Stimulated activated CD8-positive, alpha-beta memory T cell treated with anti-CD3 and anti-CD28 coated beads, Interleukin-15, amount 100 ng/mL, for 4 hours (primary cell): Measurements from ENCODE around the gene KIF16B.
"Not testable (repeated sequence)": the region's sequence is repeated elsewhere in the genome, so short reads cannot be mapped to it uniquely, and the experiment has no call there.

Experiments
- DNase-seq, 2 donors: peaks; one replicate each; pipeline ENCODE4 v3.0.0-alpha.2; 2020; ENCODE audit warnings: low read depth in 2 of 2

The KIF16B gene

DNA sequence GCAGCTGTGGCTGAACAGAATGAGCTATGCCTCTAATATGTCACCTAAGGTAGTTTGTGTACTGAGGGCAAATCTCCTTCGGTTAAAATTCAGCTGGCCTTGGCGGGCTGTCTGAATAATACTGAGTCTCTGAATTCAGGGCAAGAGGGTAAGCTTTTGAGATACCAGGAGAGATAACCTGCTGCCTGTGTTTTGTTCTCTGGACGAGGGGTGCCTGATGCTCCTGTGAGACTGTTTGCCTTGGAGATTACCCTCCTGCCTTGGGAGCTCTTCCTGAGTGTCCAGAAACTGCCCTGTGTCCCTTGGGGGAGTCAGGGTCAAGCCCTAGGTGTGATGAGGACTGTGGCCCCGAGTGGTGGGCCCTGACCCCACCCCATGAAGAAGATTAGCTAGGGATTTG is 282.9 kb downstream of the KIF16B start:
- DNase-seq, result no peak

DNA sequence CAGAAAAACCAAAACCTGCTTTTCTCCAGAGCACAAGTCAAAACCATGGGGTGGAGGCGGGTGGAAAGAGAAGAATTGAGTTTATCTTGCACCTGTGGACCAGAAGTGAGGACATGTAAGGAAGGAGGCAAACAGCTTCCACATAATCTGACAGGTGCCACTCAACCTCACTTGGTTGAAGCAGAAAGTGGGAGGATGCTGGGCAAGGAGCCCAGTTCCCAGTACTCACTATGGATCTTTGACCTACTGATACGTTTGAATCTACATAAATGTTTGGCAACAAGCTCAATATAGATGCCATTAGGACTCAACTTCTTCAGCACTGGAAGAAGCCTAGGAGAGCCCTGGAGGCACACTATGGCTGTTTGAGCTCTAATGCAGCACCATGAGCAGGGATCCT is 285.5 kb downstream of the KIF16B start:
- no peak for DNase-seq

DNA sequence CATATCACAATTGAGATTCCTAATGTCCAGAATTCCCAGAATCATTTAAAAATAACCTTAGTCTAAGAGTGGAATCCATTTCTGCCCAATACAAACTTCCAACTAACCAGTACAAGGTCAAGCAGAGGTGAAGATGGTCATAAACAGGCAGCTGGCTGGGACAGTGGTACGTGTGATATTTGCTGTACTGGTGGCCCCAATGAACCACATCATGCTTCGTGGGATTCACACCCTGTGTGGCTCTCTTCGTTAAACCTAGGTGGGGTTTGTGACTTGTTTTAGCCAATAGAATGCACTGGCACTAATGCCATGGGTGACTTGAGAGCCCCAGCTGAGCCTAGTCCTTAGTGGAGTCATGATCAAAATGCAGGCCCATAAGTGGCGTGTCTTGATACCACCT is 286.6 kb downstream of the KIF16B start:
- DNase-seq, result no peak

DNA sequence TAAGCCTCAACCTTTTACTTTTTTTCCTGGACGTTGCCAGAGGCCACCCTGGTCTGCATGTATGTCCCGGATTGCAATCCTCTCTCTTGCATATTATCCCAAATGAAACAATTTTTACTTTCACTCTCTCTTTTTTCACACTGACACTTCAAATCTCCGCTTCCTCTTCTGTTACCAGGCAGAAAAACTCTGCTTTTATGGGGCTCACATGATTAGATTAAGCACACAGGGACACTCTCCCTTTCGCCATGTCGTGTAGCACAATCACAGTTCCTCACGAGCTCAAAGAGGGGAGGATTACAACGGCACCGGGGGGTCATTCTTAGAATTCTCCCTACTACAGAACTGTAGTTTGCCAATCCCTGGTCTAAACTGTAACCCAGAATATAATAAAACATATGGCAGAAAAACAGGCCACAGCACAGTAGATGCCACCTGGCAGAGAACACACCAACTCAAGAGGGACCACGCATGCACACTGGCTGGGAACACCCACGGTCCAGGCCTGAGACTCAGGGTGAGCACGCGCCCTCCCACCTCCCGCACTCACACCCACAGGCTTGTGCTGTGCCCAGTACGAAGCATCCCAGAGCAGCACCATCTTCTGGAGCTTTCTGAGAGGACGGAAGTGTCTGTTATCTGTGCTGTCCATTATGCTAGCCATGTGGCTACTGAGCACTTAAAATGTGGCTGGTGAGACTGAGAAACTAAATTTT is 288.7 kb downstream of the KIF16B start:
- no peak for DNase-seq

DNA sequence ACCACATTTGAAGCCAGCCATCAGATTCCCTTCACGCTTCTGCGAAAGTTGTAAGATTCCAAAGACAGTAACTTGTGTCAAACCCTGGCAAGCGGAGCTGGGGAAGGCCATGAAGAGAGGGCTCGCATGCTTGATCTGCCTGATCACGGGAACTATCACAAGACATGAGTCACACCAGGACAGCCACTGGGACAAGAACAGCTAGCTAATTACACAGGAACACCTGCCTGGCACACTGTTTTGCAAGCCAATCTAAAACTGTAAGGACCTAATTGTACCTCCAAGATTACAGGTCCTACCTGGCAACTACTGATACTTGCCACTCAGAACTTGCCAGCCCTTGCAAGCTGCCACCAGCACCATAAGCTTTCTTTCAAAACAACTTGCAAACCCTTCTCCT is 289.3 kb downstream of the KIF16B start:
- DNase-seq, result no peak

DNA sequence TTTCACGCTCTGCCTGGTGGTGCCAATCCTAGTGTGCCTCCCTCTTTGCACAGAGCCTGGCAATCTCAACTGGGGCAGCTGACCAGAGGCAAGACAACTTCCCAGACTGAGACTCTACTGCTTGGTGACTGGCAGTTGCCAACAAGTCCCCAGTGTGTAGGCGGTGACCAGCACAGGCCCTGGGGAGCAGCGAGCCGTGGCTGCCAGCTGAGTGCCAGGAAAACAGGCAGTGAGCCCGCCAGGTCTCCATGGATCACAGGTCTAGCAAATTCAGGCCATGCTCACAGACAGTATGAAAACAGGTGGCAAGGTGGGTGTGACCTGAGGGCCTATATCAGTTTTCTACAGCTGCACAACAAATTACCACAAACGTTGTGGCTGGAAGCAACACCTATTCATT is 289.9 kb downstream of the KIF16B start:
- no peak for DNase-seq

DNA sequence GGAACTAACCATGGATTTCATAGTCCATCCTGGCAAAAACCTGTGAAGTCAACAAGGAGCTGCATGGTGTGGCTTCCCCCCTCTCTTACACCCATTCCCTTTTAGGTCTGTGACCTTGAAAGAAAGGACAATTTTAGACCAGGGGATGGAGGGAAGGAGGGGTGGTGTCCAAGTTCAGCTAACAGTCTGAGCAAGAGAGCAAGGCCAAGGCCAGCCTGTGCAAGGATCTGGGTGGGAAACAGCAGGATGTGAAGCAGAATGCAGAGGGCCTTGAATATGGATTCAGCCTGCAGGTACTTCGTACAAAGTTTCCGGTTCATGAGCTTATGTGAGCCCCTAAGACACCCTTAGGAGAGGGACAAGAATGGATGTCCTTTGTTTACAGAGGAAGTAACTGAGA is 293.0 kb downstream of the KIF16B start:
- no peak for DNase-seq

DNA sequence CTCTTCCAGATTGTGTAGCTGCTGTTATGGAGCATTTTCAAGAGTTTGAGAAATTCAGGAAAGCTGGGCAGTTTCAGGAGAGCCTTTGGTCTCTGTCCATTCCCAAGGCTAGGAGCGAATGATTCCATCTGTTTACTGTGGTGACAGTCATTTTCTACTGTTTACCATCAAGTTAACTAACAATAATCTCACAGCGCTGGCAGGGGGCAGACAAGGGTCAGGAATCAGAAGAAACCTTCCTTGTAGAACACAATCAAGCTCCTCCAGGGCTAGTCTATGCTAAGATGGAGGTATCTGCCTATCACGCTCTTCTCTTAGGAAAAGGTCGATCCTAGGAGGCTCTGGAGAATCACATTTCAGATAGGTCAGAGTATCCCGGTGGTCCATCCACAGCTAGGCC is 293.9 kb downstream of the KIF16B start:
- DNase-seq, result no peak

DNA sequence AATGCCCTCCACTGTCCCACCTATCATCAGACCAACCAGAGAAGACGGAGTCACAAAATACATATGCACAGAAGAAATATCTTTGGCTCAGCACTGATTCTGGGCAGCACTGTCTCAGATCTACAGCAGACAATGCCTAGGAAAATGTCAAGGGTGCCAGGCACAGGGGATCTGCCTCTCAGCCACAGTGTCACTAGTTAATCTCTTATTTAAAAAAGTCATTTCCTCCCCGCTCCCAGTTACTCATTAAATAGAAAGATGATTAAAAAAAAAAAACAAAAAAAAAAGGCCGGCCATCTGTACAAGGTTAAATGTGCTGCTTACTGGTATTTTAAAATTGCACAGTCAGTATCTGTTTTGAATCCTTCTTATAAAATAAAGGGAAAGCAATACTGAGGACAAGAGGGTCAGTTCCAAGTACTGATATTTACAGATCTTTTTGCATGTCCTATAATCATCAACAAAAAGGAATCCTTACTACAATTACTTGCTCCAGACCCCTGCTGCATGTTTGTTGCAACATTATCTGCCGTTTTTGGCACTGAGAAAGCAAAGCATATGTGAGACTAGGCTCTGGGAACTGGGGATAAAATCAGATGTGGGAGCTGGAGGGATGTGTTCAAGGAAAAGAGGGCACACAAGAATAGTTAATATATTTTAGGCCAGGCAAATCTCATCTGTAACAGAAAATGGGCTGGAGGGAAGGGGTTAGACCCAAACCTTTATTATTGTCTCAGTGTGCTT is 299.3 kb downstream of the KIF16B start:
- DNase-seq, result no peak

DNA sequence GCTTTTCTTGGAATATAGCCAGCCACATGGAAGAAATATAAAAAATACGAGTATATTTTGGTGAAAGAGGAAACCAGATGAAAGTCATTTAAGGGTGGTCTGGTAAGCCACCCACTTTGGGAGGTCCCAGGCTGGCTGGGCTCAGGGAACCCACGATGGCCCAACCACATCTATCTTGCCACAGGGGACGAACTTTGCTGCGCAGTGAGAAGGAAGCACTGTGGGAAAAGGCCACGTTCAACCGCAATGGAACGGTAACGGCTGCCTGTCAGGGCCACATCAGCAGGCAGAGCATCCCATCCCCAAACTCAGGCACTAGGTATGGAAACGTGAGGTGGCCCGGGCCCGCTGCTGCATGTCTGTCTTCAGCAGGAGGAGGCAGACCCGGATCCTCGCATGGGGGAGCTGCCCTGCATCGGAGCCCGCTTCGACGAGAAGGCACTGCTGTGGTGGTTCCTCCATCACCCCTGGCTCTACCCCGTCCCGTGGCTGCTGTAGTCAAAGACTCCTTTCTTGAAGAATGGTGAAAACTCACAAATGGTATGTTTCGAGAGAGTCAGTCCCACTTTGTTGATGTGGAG is 300.4 kb downstream of the KIF16B start:
- no peak for DNase-seq

DNA sequence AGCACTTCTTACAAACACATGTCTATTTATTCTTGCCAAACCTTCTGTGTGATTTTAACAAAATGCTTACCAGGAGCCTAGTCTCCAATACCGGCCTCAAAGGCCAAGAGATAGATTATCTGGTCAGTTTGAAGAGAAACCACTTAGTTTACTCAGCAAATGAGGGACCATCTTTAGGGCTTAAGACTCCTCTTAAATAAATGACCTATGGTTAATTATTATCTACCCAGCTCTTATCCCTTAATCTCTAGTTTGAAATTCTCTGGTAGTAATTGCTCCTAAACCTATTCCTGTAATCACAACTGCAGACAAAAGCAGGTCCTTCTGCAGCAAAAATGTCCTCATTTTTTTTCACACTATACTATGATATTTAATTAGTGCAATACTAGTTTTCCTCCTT is 301.8 kb downstream of the KIF16B start:
- DNase-seq, result no peak

DNA sequence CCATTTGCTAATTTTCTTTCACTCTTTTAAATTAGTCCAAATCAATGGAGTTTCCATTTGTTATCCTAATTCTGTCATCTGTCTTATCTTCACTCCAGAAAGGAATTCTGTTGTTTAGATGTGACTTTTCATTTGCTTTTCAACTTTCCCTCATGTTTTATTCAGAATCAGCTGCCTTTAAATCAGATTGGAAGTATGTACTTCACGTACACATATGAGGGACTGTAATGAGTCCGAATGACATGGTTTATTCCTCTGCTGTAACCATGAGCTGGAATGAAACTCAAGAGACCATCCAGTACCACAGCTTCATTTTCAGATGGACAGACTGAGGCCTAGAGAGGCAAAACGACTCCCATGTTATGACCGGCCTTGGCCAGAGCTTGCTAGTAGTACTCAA is 302.3 kb downstream of the KIF16B start:
- no peak for DNase-seq

DNA sequence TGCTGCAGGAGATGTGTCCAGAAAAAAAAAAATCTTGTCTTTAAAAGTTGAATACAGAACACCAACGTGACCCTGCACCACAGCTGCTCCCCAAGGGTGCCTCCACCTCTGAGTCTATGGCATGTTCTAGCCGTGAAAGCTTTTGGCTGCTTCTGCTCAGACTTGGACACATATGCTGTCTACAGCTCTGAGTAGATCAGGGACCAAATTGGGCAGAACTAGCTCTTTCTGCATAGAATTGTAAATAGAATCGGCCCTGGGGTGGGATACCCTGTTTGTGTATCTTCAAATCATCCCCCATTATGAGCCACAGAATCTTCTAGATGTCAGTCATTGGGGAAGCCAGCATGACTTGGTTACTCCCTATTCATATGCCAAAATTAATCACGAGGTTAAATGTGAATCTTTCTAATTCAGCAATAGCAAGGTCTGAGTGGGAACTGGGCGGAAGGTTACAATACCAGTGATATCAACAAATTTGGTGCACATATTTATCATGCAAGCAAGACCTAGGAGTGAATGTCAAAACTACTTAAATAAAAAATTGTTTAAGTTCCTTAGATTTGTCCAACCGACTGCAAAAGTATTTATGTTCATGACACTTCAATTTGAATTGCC is 302.8 kb downstream of the KIF16B start:
- DNase-seq, result no peak

DNA sequence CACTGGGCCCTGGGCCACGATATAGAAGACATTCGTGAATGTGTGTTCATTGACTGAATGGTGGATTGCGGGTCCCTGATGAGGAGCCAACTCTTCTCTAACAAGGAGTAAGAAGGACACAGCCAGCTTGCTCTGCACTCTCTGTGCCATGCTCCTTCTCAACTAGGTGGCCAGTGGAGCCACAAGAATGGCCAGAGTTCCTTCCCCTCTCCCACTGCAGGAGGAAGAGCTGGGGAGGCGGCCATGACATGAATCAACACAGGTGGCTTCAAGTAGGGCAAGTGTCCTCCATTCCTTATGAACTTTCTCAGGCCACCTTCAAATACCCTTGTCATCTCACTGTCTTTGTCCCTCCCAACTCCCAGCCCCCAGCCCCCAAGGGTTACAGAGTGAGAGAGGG is 305.7 kb downstream of the KIF16B start:
- DNase-seq, result no peak

DNA sequence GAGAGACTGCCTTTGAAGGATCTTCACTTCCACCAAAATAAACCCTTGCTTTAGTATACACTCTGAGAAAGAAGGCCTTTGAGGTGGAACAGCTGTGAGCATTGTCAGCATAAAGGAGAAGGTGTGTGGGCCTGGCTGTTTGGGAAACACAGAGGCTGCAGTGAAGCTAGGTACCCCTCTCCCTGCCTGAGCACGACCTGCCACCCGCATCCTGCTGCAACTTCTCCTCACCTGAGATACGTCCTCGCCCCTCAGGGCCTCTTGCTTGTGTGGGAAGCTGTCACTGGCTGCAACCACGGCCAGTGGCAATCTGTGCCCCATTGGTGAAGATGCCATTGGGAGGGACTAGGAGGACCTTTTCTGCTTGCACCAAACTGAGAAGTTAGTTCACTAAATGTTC is 307.9 kb downstream of the KIF16B start:
- no peak for DNase-seq

DNA sequence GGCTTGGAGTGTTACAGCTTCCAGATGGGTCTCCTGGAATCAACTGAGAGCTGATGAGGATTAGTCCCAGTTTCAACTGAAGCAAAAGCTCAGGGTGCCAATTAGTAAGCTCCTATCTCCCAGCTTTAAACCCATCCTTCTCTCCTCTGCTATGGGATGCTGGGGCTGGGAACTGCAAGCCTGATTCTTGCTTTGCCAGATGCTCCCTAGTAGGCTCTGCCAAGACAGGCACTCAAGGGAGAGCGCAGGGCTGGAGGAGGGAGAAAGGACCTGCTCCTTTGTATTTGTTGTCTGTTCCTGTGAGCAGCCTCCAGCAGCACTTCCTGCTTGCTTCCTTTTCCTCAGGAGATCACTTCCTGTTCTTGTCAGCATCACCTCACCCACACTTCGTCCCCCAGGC is 309.7 kb downstream of the KIF16B start:
- DNase-seq, result no peak

DNA sequence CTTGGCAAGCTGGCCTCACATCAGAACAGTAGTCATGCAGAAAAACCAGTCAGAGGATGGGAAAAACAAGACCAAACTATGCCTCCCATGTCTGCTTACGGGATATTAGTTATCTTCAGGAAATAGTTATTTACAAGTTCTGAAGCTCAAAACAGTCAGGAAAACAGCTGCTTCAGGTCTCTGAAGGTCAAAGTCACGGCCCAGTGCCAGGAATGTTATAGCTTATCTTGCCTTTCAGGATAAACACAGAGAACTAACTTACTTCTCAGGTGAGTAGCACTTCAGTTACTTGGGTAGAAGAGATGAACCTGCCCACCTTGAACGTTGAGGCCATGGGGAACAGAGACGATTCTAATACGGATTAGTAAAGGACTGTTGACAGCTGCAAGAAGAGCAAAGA is 310.7 kb downstream of the KIF16B start:
- DNase-seq, result no peak

DNA sequence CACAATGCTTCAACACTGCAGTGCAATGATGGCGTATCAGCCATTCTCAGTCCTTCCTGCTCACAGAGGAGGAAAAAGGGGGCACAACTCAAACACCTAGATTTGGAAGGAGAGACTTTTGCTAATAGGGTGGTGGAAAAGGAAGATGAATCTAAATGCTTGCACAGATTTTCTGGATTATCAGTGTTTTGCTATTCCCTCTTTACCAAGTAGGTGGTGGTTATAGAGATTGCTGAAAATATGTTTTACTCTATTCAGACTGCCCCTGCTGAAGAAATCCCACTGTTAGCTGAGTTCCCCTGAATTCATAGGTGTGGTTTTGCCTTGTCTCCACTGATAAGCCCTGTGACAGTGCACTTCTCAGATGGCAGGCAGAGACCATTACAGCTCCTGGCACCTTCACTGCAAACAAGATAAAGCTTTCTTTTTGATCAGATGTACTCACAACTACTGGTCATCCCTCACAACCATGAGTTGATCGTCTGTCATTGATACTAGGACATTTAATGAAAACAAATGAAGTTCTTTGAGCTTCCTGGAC is 311.4 kb downstream of the KIF16B start:
- no peak for DNase-seq

DNA sequence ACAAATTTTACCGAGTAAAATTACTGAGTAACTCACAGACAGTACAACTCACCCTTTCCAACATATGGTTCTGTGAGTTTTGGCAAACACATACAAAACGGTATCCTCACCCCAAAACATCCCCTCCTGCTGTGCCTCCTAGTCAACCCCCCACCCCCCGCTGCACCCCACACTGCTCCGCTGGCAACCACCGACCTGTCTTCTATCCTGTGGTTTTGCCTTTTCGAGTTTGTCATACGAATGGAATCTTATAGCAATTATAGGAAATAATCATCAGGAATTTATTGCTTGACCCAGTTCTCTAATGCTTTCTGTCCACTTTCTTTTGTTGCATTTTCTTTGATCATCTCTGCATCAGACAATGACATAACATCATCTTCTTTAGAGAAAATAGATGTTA is 312.3 kb downstream of the KIF16B start:
- DNase-seq, result no peak

DNA sequence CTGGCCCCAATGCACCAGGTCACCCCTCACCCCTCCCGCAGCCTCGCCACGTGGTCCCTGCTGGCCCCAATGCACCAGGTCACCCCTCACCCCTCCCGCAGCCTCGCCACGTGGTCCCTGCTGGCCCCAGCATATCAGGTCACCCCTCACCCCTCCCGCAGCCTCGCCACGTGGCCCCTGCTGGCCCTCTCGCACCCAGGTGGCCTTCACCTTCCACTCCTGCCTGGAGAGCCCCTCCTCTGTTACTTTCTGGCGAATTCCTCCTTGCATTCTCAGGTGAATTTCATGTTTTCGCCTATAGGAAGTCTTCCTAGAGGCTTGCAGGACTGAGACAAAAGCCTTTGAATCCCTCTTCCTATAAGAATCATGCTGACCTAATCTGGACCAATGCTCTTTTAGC is 313.1 kb downstream of the KIF16B start:
- DNase-seq, result not testable (repeated sequence)

DNA sequence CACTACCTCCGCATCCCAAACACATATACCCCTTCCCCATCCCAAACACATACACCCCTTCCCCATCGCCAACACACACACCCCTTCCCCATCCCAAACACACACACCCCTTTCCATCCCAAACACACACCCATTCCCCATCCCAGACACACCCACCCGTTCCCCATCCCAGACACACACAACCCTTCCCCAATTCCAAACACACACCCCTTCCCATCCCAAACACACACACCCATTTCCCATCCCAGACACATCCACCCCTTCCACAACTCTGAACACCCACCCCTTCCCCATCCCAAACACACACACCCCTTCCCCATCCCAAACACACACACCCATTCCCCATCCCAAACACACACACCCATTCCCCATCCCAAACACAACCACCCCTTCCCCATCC is 314.5 kb downstream of the KIF16B start:
- no peak for DNase-seq

DNA sequence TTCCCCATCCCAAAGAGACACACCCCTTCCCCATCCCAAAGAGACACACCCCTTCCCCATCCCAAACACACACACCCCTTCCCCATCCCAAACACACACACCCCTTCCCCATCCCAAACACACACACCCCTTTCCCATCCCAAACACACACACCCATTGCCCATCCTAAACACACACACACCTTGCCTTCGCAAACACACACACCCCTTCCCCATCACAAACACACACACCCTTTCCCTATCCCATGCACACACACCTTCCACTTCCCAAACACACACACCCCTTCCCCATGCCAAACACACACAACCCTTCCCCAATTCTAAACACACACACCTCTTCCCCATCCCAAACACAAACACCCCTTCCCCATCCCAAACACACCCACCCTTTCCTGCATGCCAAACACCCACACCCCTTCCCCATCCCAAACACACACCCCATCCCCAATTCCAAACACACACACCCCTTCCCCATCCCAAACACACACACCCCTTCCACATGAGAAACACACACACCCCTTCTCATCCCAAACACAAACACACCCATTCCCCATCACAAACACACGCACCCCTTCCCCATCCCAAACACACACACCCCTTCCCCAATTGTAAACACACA is 315.3 kb downstream of the KIF16B start:
- no peak for DNase-seq
